GM20431 (cell line): Measurements from ENCODE around the gene TMEM271.

Experiments
- in situ Hi-C: fragments of 300-500 bp; cut with MseI, MboI; formaldehyde crosslinking; loops from one replicate; pipeline ENCODE4 v1.15.0; 2020; ENCODE audit warnings: low sequenced_read_pairs; ENCODE audit not compliant: unreplicated experiment

TMEM271 gene

DNA sequence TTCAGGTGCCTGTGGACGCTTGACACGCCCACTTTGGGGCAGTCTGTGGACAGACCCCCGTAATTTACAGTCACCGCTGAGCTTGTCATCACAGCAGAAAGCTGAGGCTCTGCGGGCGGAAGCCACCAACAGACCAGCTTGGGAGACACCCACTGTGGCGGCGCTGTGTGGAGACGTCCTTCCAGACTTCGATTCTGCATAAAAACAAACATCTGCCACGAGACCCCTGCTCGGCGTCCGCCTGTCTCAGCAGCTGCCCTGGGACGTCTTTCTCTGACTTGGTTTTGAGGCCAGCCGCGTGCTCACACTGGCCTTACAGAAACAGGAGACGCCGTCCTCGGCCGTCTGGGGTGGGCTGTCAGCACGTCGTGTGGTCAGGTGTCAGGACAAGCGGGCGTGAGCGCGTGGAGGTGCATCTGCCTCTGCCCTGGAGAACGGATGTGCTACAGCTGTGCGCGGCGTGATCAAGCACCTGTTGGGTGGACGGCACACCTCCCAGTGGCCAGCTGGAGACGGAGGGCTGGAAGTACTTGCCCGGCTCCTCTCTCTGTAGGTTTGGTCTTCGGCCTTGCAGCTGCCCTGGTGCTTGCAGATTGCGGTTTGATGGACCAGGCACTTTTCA, 39.6 kb downstream of the TMEM271 start:
- in situ Hi-C loops = no loop called here

DNA sequence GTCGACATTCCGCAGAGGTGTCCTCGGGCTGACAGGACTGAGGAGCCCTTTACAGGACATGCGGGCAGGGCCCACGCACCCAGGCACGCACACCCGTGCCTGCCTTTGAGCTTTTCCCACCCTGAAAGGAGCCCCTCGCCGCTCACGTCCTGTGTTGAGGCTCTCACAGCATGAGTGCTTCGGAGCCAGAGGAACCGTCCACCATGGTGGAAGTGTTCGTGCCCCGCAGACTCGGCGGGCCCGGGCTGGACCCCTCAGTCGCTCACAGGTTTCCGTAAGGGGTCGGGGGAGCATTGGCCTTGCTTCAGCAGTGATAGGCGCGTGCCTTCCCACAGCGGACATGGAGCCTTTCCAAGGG, 40.2 kb downstream of the TMEM271 start:
- in situ Hi-C loops = no loop called here

DNA sequence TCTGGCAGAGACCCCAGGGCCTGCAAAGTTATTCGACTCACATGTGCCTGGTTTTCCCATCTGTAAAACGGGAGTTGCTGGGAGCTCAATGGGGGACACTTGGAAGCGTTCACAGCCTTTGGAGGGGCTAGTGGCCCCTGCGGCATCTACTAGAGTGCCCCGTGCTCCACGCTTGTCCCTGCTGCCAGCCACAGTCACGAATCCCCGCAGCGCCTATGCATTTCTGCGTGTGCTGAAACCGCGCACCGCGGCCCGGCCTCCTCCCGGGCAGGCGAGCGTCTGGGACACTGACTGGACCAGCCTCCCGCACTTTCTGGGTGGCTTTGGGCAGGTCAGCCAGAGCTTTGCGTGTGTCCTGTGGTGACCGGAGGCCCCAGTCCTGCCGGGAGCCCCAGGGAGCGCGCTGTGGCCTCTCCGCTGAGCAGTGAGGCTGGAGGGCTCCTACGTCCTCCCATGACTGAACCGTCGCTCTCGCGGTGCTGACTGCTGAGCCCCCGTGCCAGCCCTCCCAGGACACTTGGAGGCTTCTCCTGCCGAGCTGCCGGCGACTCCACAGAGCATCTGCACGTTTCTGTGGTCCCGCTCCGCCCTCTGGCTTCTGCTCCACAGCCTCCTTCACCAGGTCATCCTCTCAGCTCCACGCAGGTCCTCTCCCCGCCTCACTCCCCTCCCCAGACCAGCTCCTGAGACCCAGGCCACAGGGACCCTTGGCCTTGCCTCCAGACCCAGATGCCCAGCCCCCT, 40.7 kb downstream of the TMEM271 start:
- in situ Hi-C loops = no loop called here

DNA sequence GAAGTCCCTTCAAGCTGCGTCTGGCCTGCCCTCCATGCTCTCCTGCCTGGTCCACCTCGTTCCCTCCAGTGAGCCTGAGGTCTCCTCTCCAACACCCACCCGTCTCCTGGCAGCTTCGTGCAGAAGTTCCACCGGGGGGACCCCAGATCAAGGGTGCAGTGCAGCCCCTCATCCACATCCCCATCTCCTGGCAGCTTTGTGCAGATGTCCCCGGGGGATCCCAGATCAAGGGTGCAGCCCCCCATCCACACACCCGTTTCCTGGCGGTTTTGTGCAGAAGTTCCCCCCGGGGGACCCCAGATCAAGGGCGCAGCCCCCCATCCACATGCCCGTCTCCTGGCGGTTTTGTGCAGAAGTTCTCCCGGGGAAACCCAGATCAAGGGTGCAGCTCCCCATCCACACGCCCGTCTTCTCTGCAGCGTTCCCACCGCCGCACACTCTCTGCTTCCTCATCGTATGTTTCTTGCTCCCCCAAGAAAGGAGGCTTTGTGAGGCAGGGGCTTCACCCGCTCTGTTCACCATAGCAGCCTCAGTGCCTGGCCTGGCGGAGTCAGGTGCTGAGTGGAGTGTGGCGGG, 41.4 kb downstream of the TMEM271 start:
- in situ Hi-C loops = no loop called here

DNA sequence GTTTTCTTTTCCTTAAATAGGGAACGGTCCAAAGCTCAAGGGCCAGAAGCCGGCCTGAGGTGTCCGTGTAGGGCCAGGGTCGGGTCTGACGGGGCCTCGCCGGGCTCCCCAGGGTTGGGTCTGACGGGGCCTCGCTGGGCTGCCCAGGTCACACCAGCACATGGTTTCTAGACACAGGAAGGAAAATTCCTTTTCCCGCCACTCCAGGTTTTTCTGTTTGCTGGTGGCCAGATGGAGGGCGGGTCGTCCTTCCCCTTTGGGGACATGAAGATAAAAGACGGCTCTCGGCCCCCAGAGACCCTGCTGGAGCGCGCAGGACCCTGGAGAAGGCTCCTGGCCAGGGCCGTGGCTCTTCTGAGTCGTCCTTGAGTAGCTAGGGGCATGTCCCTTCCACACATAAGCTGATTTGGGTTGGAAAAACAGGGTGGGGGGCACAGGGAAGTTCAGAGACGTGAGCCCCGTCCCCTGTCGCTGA, 42.0 kb downstream of the TMEM271 start:
- in situ Hi-C loops = no loop called here

DNA sequence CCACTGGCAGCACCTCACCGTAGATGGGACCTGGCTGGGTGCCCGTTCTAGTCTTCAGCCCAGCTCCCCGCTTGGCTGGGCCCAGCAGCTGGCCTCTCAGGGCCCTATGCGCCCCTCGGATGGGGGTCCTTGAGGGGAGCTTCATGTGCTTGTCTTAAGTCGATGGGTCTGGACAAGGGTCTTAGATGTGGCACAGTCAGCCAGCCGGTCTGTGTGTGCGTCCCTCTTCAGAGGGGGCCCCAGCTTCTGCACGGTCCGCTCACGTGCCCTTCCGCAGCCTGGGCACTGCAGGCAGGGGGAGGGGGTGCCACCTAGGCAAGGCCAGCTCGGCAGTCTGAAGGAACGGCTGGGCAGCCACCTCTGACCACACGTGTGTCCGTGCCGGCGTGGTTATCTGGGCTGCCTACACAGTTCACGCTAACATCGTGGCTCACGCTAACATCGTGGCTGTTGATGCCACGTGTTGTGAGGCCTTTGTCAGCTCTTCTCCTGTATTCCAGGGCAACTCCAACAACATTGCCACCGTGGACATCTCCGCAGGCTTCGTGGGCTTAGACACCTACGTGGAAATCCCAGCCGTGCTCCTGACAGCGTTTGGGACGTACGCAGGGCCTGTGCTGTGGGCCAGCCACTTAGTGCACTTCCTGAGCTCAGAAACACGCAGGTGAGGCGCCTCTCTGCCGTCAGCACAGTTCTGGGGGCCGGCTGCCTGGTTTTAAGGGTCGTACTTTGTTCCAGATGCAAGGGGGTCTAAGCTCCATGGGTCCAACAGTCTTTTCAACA, 42.6 kb downstream of the TMEM271 start:
- in situ Hi-C loops = no loop called here

DNA sequence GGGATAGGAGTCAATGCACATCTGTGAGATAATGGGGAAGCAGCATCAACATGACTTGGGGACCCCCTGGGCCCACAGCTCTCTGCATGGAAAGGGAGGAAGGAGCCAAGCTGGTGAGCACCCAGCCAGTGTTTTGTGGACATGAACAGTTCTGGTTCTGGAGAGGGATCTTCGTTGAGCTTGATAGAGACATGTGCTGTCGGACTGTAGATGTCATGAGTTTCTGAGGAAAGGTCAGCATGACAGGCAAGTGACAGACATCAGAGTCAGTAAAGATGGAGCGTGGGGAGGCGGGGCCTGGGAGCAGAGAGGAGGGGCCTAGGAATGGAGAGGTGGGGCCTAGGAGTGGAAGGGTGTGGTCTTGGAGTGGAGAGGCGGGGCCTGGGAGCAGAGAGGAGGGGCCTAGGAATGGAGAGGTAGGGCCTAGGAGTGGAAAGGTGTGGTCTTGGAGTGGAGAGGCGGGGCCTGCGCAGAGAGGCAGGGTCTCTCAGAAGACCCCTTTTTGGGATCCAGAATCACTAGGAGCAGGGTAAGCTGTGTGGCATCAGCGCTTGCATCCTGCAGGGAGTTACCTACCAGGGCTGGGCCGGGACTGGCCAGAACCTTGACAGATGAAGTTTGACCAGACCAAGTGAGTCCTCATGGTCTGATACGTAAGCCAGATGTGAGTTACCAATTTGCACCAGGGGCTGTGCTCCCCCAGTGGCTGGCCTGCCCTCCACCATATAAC, 43.3 kb downstream of the TMEM271 start:
- in situ Hi-C loops = no loop called here

DNA sequence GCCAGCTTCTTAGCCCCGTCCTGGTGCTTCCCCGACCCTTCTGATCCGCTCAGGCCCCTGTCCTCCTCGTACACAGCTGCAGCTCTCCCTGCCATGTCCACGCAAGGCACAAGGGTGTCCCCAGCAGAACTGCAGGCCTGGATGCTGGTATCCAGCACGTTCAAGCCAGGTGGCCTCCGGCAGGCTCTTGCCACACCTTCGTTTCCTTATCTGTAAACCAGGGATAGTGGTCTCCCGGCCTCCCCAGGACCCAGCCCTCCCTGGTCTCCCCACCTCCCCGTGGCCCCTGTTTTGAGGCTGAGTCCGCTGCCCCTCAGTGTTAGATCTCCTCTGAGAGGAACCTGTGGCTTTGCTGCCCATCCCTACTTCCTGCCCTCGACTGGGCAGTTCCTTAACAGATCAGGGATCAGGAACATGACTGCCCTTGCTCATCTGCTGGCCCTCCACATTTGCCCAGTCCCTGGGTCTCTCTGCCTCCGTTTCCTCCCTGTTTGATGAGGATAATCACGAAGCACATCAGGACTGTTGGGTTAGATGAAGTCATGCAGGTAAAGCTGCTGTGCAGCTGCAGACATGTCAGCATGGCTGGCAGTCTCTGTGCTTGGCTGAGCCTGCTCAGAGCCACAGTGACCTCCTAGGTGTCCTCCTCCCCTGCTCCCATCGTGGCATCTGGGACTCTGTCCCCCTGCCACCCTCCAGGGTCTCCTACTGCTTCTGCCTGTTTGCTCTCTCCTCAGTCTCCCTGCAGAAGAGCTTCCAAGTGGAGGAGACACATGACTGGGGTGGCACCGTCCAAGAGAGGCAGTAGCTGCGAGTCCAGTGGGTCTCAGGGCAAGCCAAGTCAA, 44.2 kb downstream of the TMEM271 start:
- in situ Hi-C loops = no loop called here

DNA sequence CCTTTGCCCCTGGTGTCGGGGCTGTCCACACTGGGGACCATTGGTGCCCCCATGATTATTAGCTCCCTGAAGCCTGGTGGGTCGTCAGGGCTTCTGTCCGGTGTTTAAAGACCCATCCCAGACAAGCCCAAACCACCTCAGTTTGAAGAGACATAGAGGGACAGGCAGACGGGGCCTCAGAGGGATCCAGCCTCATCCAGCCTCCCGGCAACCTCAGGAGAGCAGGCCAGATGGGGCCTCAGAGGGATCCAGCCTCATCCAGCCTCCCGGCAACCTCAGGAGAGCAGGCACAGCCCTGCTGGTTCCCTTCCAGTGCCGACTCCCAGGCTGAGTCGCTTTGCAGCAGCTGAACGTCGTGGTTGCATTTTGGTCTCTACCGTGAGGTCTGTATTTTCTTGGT, 45.0 kb downstream of the TMEM271 start:
- in situ Hi-C loops = no loop called here

DNA sequence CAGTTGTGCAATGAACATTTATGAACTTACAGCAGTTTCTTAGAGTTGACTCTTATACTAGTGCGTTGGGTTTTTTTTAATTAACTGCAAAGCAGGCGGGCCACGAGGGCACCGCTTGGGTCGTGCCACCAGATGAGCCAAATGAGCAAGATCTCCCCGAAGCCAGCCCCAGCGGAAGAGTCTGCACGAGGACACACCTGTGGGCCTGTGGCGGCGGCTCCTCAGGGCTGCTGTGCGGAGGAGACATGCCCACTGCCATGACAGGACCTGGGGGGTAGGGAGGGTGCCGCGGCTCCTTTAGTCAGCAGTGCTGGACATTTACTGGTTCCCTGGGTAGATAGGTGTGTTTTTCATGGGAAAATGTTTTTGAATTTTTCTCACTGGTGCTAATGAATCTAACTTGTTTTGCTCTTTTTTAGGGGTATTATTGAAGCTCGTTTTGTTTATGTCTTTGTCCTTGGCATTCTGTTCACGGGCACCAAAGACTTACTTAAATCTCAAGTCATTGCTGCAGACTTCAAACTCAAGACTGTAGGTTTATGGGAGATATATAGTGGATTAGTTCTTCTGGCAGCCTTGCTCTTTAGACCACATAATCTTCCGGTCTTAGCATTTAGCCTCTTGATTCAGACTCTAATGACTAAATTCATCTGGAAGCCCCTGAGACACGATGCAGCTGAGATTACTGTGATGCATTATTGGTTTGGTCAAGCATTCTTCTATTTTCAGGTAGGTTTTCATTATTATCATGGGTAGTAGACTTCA, 45.9 kb downstream of the TMEM271 start:
- in situ Hi-C loops = no loop called here

DNA sequence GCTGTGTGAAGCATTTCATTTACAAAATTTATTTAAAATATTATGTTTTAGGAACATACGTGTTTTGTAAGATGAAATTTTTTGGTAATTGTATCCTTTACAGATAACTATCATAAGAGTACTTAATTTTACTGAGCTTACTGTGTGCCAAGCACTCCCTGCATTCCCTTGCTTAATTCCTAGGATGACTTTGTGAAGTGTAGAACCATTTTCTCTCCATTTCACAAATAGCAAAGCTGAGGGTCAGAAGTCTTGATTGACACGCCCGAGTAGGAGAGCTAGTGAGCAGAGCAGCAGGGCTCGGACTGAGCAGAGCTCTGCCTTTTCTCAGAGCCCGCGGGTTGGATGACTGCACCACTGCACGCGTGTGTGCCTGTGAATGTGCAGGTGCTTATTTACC, 46.5 kb downstream of the TMEM271 start:
- in situ Hi-C loops = no loop called here

DNA sequence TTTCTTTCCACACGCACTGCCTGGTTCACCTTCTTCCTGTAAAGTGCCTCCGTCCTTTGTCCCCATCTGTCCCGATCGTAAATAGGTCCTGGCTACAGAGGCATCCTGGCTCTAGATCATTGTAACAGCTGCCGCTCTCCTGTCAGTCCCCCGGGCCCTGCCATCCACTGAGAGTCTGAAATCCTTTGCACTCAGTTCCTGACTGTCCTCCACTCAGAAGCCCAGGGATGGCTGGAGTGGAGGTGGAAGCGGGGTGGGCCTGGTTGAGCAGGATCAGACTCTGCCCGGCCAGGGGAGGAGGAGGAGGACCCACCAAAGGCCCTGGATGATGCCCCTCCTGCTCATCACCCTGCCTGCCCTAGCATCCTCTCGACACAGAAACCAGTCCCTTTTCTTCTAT, 47.3 kb downstream of the TMEM271 start:
- in situ Hi-C loops = no loop called here

DNA sequence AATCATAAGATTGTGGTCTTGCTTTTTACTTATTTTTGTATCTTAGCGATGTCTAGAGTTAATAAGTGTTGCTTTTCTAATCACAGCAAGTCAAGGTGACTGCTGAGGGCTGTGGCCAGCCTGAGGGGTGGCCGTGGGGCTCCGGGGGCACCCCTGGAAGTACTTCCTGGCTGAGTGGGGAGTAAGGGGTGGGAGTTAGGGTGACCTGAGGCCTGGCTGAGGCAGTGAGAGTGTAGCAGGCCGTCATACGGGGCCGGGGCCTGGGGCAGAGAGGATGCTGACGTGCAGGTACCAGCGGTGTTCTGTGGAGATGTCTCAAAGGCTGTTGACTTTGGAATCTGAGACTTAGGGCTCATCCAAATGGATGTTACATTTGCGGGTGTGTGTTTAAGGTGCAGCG, 47.8 kb downstream of the TMEM271 start:
- in situ Hi-C loops = no loop called here

DNA sequence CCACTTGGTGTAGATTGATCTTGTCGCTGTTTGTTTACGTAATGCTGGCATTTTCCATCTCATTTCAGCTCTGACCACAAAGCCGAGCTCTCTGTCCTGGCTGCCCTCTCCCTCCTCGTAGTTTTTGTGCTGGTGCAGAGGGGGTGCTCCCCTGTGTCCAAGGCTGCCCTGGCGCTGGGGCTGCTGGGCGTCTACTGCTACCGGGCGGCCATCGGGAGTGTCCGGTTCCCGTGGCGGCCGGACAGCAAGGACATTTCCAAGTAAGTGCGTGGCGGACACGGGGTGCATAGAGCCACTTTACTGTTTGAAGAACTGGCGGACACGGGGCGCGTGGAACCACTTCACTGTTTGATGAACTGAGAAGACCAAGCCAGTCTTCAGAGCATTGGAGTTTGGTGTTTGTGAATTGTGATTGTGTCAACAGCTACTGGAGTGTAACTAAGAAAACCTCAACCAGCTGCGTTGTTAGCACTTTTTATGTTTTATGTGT, 49.1 kb downstream of the TMEM271 start:
- in situ Hi-C loops = no loop called here

DNA sequence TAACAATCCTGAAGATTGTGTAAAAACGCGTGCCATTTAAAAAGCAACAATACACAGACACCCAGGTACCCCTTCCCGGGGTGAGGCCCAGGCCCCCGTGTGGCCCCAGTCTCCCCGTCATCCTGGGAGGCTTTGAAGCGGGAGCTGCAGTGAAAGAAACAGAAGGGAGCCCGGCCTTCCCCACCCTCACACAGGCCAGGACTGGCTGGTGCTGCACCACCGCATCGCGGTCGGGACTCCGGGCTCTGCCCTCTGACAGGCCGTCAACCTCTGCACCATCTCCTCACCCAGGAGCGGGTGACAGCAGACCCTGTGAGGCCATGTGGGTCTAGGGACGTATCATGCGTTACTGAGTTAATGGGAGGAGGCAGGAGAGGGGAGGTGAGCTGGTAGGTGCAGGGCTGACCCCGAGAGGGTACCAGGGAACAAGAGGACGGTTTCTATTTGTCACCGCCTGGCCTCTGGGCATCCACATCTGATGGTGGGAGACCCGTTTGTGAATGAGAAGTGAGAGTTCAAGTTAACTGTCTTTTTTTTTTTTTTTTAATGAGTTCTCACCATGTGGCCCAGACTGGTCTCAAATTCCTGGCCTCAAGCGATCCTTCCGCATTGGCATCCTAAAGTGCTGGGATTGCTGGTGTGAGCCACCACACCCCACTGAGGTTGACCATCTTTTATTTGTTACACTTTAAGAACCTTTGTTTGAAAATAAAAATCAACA, 49.7 kb downstream of the TMEM271 start:
- in situ Hi-C loops = no loop called here

DNA sequence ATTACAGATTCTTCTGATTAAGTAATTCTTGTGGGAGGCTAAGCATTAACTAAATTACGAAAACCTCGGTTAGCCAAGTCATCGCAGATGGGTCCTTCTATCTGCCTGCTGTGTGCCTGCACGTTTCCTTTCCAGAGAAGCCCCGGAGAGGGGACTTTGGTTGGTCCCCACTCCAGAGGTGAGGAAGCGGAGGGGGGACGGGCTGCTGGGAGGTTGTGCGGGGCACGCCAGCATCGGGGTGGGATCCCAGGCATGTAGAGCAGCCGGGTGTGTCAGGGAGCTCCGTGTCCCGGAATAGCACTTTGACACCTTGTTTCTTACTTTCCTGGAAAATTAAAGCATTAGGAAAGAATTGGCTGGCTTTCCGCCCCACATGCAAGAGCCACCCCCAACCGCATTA, 50.4 kb downstream of the TMEM271 start:
- in situ Hi-C loops = no loop called here

DNA sequence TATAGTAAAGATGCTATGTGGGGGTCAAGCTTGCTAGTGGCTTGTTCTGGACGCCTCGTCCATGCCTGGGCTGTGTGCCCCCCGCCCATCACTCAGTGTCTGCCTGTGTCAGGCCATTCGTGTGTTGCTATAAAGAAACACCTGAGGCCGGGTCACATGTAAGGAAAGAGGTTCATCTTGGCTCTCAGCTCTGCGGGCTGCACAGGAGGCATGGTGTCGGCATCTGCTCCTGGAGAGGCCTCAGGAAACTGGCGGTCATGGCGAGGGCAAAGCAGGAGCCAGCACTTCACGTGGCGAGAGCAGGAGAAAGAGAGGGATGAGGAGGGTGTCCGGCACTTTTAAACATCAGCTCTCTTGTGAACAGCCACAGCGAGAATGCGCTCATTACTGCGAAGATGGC, 51.9 kb downstream of the TMEM271 start:
- in situ Hi-C loops = no loop called here
